Measurements from ENCODE around the gene CDK5RAP2.
"Not testable (repeated sequence)": the region's sequence is repeated elsewhere in the genome, so short reads cannot be mapped to it uniquely, and the experiment has no call there.

Gene CDK5RAP2

DNA sequence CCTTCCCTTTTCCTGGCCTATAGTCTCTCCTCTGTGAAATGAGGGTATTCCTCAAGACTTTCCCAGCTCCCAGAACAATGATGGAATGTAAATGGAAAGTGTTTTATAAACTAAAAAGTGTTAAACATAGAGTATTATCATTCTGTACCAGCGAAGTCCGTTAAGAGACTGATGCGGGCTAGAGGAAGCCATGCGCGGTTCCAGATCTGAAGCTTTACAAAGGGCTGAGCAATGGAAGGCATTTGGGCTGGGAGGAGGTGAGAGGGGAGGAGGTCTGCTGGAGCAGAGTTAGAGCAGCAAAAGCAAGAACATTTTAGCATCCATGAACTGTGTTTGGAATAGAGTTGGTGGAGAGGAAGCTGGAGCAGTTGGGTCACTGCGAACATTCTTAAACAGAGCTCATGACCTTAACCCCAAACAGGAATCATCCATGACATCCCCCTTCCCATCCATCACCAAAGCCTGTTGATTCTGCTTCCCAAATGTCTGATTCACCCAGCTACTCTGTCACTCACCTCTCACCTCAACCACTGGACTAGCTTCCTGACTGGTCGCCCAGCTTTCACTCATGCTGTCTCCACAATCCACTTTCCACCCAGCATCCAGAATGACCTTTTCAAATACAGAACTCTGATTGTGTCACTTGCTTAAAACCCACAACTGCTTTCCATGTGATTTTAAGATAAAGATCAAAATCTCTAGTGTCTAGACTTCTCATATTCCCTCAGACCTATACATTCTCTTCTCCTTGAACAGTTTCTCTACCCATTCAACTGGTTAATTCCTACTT lies 37.1 kb downstream of the CDK5RAP2 start:
- DNase-seq: no peak

DNA sequence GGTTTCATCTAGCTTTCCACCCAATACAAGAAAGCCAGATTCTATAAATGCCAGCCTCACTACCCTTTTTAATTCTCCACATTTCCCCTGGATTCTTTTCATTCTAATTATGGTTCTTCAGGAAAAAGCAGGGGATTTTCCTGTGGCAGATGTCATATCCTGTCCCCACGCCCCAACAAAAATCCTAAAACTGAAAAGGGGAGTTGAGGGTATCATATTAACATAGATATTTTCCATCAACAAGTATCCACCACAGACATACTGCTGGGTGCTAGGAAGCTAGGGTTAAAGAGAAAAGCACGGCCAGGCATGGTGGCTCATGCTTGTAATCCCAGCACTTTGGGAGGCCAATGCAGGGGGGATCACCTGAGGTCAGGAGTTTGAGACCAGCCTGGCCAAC lies 38.0 kb downstream of the CDK5RAP2 start:
- no peak for DNase-seq

DNA sequence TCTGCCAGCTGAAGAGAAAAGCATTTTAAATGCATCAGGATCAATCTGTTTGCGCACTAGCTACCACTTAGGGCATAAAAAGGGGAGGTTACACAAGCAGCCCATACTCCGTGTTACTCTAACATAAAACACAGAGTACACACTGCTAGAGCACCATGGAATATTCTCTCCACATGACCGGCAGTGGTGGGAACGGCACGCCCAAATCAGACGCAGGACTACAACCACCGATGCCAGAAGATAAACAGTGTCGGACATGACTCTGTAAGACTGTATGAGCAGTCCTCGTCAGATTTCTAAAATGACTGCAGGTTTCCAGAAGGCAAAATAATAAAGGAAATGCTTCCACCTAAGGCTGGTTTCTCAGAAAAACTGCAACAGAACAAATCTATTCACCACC lies 40.0 kb downstream of the CDK5RAP2 start:
- DNase-seq: no peak

DNA sequence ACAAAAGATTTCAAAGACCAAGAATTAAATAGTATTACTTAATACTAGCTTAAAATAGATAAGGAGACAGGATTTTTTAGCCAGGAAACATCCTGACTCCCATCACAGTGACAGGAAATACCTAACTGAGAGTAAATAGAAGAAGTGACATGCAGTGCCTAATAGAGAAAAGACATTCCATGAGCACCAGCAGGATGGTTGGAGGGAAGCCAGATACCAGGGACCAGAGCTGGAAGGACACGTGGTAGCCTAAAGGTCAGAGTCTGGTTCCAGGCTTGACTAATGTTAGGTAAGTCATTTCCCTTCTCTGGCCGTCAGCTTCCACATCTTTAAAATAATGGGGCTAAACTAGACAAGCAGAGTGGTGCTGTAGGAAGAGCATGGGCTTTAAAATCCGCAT lies 41.6 kb downstream of the CDK5RAP2 start:
- DNase-seq: no peak

DNA sequence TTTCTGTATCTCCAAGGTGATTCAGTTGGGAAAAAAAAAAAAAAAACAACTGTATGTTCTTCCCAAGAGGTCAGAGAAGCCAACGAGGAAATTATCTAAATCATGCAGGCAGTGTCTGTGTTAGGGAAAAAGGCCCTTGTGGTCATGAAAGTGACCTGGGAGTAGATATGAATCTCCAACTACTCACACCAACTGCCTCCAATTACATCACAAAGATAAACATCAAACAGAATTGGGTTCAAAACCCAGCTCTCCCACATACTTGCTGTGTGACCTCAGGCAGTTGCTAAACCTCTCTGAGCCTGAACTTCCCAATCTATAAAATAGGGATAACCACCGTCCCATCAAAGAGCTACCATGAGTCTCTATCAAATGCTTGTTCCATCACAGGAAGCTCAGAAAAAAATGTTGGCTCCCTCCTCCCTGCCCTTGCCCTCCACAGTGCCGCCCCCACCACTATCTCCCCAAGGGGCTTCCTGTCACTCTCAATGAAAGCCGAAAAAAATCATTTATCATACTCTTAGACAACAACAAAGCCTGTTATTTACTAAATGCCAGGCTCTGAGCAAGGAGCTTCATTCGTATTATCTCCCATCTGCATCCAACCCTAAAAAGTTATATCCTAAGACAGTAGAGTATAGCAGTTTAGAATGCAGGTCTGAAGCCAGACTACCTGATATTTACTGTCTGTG lies 42.9 kb downstream of the CDK5RAP2 start:
- no peak for DNase-seq

DNA sequence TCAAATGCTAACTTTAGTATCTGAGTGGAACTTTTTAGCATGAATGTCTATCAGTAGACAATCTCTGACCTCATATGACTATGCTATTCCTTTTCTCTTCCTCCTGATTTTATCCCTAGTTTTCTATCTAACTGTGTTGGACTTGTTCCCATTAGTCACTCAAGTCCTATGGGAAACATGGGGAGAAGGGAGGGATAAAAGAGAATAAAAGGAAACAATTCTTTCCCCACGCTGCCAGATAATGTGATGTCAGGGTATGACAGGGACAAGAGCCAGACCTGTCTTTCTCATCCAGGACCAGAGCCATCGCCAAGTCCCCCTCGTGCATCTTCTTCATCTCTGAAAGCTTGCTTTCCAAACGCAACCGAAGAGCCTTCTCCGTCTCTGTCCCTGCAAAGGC lies 43.9 kb downstream of the CDK5RAP2 start:
- DNase-seq: no peak

DNA sequence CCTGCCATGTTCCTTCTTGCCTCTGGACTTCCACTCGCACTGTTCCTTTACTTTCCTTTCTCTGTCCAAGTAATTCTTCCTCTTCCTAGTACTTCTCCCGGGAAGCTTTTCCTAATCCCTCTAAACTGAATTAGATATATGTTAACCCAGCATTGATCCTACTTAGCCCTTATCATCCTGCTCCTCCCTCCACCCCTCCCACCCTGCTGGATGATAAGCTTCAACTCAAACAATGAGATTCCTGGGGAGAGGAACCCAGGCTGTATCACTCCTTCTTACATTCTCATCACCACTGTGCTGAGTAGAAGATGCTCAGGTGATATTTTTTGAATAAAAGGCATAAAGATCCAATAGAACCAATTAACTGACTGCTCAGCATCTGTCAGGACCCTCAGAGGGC lies 45.7 kb downstream of the CDK5RAP2 start:
- no peak for DNase-seq

GRCh38 chr9:120532891-120533290 lies 47.1 kb downstream of the CDK5RAP2 start:
- no peak for DNase-seq

DNA sequence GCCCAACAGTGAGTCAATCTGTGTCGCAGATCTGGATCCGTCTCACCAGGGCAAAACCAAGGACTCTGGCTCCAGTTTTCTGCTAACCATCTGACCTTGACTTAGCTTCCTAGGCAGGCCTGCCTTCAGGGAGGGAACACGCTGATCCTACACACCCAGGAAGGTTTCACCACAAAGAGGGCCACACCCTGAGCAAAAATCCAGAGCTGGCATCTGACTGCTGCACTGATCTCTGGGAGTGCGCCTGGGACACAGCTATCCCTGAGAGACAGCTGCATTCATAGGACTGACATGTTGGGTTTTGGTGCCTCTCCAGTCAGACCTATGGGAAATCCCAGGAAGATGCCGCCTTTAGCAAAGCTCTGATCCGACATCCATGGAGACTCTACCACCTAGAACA lies 47.5 kb downstream of the CDK5RAP2 start:
- no peak for DNase-seq

GRCh38 chr9:120531683-120532300 lies 48.2 kb downstream of the CDK5RAP2 start:
- no peak for DNase-seq

- DNase-seq: not testable (repeated sequence)
Observed at GRCh38 chr9:120530220-120530832, 49.6 kb downstream of the CDK5RAP2 start.

DNA sequence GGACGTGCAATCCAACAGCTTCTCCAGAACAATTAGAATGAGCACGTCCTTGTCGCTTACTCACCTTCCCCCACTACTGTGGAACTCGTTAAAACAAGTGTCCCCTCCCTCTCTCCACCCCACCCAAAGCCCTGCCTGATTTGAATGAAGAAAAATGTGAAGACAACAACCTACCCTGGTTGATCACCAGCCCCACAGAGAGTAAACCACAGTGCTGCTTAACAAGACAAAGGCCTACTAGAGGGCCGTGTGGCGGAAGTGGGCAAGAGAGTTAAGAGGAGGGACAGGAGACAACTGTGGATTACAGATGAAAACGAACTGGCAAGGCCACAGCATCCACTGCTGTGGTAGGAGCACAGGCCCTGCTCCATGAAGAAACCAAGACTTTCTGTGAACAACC lies 51.1 kb downstream of the CDK5RAP2 start:
- no peak for DNase-seq

- no peak for DNase-seq
Observed at GRCh38 chr9:120528327-120528726, 51.6 kb downstream of the CDK5RAP2 start.

- no peak for DNase-seq
Observed at GRCh38 chr9:120526534-120526933, 53.4 kb downstream of the CDK5RAP2 start.

- no peak for DNase-seq
Observed at GRCh38 chr9:120524863-120525262, 55.1 kb downstream of the CDK5RAP2 start.

GRCh38 chr9:120524038-120524437 lies 55.9 kb downstream of the CDK5RAP2 start:
- no peak for DNase-seq

- DNase-seq: no peak
Observed at GRCh38 chr9:120522558-120522957, 57.4 kb downstream of the CDK5RAP2 start.

DNA sequence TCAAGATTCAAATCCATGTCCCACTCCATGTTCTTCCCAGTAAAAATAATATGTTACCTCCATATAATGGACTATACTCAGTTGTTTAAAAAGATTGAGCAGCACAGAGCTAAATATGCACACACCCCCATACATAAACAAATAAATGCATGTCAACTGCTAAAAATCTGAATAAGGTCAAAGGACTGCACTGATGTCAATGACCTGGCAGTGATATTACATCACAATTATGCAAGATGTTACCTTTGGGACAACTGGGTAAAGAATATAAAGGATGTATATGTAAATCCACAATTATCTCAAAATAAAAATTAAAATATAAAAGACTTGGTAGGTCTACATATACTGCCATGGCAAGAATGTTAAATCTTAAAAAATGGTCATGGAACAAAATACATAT lies 57.9 kb downstream of the CDK5RAP2 start:
- no peak for DNase-seq

DNA sequence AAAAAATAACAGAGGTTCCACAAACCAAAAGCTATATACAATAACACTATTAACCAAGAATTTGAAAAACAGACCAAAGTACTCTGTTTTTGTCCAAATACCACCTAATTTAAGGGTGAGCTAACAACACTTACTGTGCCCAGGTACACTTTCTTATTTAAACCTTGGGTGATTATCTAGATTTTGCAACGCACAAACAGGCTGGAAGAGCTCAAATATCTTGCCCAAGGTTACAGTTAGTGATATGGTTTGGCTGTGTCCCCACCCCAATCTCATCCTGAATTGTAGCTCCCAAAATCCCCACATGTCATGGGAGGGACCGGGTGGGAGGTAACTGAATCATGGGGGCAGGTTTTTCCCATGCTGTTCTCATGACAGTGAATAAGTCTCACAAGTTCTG lies 58.9 kb downstream of the CDK5RAP2 start:
- no peak for DNase-seq

- not testable (repeated sequence) for DNase-seq
Observed at GRCh38 chr9:120515996-120516395, 64.0 kb downstream of the CDK5RAP2 start.

DNA sequence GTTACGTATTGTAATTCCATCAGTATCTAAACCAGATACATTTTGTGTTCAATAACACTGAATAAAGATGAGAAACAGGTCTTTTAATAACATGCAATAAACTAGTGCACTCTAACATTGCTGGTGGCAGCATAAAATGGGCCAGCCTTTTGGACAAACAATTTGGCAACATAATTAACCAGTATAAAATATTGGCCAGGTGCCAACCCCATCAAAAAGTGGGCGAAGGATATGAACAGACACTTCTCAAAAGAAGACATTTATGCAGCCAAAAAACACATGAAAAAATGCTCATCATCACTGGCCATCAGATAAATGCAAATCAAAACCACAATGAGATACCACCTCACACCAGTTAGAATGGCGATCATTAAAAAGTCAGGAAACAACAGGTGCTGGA lies 64.5 kb downstream of the CDK5RAP2 start:
- DNase-seq: not testable (repeated sequence)

- DNase-seq: no peak
Observed at GRCh38 chr9:120514405-120514804, 65.6 kb downstream of the CDK5RAP2 start.

- no peak for DNase-seq
Observed at GRCh38 chr9:120513825-120514396, 66.1 kb downstream of the CDK5RAP2 start.

Data from GOT3 (cell line).